AG04450 (cell line): ENCODE data around the gene GRIN2A. TPM values are rescaled to one million over a fixed set of nuclear protein-coding genes. Genes with fewer than 3 reads are reported as not detected.

Experiments
- CTCF ChIA-PET: fragments of 300-600, 350-600 bp; formaldehyde crosslinking; extraction: SDS; loops from one replicate; lab custom pipeline; 2022; ENCODE audit warnings: antibody characterized with exemption, inconsistent platforms; lab: Charles Lee
- POLR2A ChIA-PET: fragments of 350-600 bp; formaldehyde crosslinking; extraction: SDS; loops from one replicate; lab custom pipeline; 2021; ENCODE audit warnings: antibody characterized with exemption, inconsistent platforms; lab: Yijun Ruan, JAX
- DNase-seq: peaks from one replicate; pipeline ENCODE4 v3.0.0-alpha.2; 2011; ENCODE audit warnings: low read depth, low spot score
- H3K27ac ChIP-seq: one replicate; pipeline ENCODE4 v1.5.1; 2012; ENCODE audit warnings: low read depth, low read length, control low read depth
- H3K27me3 ChIP-seq: one replicate; pipeline ENCODE4 v1.6.0; 2012; ENCODE audit warnings: low read length; ENCODE audit not compliant: control insufficient read depth, insufficient read depth
- H3K4me3 ChIP-seq: 2 replicates; pipeline ENCODE4 v1.5.1; 2011; ENCODE audit warnings: mild to moderate bottlenecking, low read depth, low read length, control low read depth
- H3K9me3 ChIP-seq: 2 replicates; pipeline ENCODE4 v1.5.1; 2012; ENCODE audit warnings: low read length; ENCODE audit not compliant: control insufficient read depth, insufficient read depth
- CTCF ChIP-seq: IDR thresholded peaks from 2 replicates; pipeline ENCODE4 v1.5.1; 2011; ENCODE audit warnings: low read depth, low read length, control low read depth, inconsistent platforms
- polyA plus RNA-seq: library from polyadenylated mRNA; depleted of rRNA; stranded (reverse); fragments of >200 nt; gene quantifications from 2 replicates; pipeline ENCODE4 v1.2.3, GENCODE V29; 2011

GRIN2A gene
- polyA plus RNA-seq, 1 experiment, result not detected

GRCh38 chr16:10020866-10021265, 161.4 kb downstream of the GRIN2A start:
- Histone ChIP-seq H3K4me3 (no peak overlapping the region), H3K9me3 (peaks cover 38% of the 10 kb centered on the region), H3K27ac (no peak overlapping the region), H3K27me3 (no peaks in the 10 kb centered on the region)
- no peak for DNase-seq
- ChIA-PET POLR2A (no interaction called here), CTCF (no interaction called here)
- TF ChIP-seq CTCF, result no peak

GRCh38 chr16:10016752-10017151, 165.5 kb downstream of the GRIN2A start:
- CTCF ChIA-PET, result no interaction called here

GRCh38 chr16:10015397-10015796, 166.8 kb downstream of the GRIN2A start:
- CTCF ChIA-PET, result no interaction called here

More at GRCh38 chr16:10016752-10017151, 165.5 kb downstream of the GRIN2A start:
- POLR2A ChIA-PET, result no interaction called here
- peaks cover 27% of the 10 kb centered on the region for H3K9me3 ChIP-seq
- no peak for DNase-seq
- no peak overlapping the region for H3K4me3 ChIP-seq
- no peak overlapping the region for H3K27ac ChIP-seq
- TF ChIP-seq CTCF, result no peak
- H3K27me3 ChIP-seq, result no peaks in the 10 kb centered on the region

GRCh38 chr16:10013774-10014173, 168.5 kb downstream of the GRIN2A start:
- no peak for TF ChIP-seq CTCF
- no peak for DNase-seq
- no peak overlapping the region for H3K27ac ChIP-seq
- H3K27me3 ChIP-seq, result no peaks in the 10 kb centered on the region
- H3K4me3 ChIP-seq, result no peak overlapping the region
- POLR2A ChIA-PET, result no interaction called here
- H3K9me3 ChIP-seq, result peaks cover 19% of the 10 kb centered on the region
- CTCF ChIA-PET, result no interaction called here

More at GRCh38 chr16:10015397-10015796, 166.8 kb downstream of the GRIN2A start:
- no peak overlapping the region for H3K27ac ChIP-seq
- H3K27me3 ChIP-seq, result no peaks in the 10 kb centered on the region
- H3K9me3 ChIP-seq, result peaks cover 21% of the 10 kb centered on the region
- no peak for TF ChIP-seq CTCF
- POLR2A ChIA-PET, result no interaction called here
- no peak overlapping the region for H3K4me3 ChIP-seq
- no peak for DNase-seq

GRCh38 chr16:10013364-10013763, 168.9 kb downstream of the GRIN2A start:
- no peak overlapping the region for H3K27ac ChIP-seq
- no peak overlapping the region for H3K4me3 ChIP-seq
- H3K9me3 ChIP-seq, result peaks cover 16% of the 10 kb centered on the region
- no peaks in the 10 kb centered on the region for H3K27me3 ChIP-seq
- DNase-seq, result no peak
- CTCF ChIA-PET, result no interaction called here
- TF ChIP-seq CTCF, result no peak
- POLR2A ChIA-PET, result no interaction called here
